ENCODE results near the gene TMEM203. TPM values are rescaled to one million over a fixed set of nuclear protein-coding genes. Genes with fewer than 3 reads are reported as not detected.

Gene TMEM203
- total and polyA plus RNA-seq, 10 of the 15 experiments (the other 5 are each of a cell fraction or from before 2014, with no cell fraction given) = 7.2 to 68.1 (median 33.8) TPM

- peak; percentile 16 for TF ChIP-seq MEF2B (IDR thresholded peaks at IDR 0.05; ENCODE audit: partially characterized antibody, poor library complexity, severe bottlenecking)
- no peak for TF ChIP-seq RAD51 (IDR thresholded peaks at IDR 0.05)
- no peak for TF ChIP-seq TCF3 (IDR thresholded peaks at IDR 0.05; ENCODE audit: borderline replicate concordance, insufficient read depth, low read depth, low read length)
- no peak for TF ChIP-seq ZSCAN29 (IDR thresholded peaks at IDR 0.05)
- TF ChIP-seq, protein P1, sequence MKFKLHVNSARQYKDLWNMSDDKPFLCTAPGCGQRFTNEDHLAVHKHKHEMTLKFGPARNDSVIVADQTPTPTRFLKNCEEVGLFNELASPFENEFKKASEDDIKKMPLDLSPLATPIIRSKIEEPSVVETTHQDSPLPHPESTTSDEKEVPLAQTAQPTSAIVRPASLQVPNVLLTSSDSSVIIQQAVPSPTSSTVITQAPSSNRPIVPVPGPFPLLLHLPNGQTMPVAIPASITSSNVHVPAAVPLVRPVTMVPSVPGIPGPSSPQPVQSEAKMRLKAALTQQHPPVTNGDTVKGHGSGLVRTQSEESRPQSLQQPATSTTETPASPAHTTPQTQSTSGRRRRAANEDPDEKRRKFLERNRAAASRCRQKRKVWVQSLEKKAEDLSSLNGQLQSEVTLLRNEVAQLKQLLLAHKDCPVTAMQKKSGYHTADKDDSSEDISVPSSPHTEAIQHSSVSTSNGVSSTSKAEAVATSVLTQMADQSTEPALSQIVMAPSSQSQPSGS (IDR thresholded peaks at IDR 0.05; ENCODE audit: low read length) = no peak
- peak; percentile 68 for TF ChIP-seq RELA (IDR thresholded peaks at IDR 0.05; ENCODE audit: borderline replicate concordance, partially characterized antibody)
- no peak for TF ChIP-seq STAT3 (IDR thresholded peaks at IDR 0.05; ENCODE audit: low read depth, low read length)
- TF ChIP-seq CREM (IDR thresholded peaks at IDR 0.05; ENCODE audit: low read depth) = no peak
- TF ChIP-seq SREBF2 (IDR thresholded peaks at IDR 0.05; ENCODE audit: low read length) = peak; percentile 49; the same call in 1 of the 2 replicates
- TF ChIP-seq, protein P2, sequence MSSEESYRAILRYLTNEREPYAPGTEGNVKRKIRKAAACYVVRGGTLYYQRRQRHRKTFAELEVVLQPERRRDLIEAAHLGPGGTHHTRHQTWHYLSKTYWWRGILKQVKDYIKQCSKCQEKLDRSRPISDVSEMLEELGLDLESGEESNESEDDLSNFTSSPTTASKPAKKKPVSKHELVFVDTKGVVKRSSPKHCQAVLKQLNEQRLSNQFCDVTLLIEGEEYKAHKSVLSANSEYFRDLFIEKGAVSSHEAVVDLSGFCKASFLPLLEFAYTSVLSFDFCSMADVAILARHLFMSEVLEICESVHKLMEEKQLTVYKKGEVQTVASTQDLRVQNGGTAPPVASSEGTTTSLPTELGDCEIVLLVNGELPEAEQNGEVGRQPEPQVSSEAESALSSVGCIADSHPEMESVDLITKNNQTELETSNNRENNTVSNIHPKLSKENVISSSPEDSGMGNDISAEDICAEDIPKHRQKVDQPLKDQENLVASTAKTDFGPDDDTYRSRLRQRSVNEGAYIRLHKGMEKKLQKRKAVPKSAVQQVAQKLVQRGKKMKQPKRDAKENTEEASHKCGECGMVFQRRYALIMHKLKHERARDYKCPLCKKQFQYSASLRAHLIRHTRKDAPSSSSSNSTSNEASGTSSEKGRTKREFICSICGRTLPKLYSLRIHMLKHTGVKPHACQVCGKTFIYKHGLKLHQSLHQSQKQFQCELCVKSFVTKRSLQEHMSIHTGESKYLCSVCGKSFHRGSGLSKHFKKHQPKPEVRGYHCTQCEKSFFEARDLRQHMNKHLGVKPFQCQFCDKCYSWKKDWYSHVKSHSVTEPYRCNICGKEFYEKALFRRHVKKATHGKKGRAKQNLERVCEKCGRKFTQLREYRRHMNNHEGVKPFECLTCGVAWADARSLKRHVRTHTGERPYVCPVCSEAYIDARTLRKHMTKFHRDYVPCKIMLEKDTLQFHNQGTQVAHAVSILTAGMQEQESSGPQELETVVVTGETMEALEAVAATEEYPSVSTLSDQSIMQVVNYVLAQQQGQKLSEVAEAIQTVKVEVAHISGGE (CRISPR knock-in tag; IDR thresholded peaks at IDR 0.05) = peak; percentile 78
- TF ChIP-seq, protein P3, sequence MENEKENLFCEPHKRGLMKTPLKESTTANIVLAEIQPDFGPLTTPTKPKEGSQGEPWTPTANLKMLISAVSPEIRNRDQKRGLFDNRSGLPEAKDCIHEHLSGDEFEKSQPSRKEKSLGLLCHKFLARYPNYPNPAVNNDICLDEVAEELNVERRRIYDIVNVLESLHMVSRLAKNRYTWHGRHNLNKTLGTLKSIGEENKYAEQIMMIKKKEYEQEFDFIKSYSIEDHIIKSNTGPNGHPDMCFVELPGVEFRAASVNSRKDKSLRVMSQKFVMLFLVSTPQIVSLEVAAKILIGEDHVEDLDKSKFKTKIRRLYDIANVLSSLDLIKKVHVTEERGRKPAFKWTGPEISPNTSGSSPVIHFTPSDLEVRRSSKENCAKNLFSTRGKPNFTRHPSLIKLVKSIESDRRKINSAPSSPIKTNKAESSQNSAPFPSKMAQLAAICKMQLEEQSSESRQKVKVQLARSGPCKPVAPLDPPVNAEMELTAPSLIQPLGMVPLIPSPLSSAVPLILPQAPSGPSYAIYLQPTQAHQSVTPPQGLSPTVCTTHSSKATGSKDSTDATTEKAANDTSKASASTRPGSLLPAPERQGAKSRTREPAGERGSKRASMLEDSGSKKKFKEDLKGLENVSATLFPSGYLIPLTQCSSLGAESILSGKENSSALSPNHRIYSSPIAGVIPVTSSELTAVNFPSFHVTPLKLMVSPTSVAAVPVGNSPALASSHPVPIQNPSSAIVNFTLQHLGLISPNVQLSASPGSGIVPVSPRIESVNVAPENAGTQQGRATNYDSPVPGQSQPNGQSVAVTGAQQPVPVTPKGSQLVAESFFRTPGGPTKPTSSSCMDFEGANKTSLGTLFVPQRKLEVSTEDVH (IDR thresholded peaks at IDR 0.05; ENCODE audit: low read depth, partially characterized antibody) = peak; percentile 62
- no peak for TF ChIP-seq CHD1 (IDR thresholded peaks at IDR 0.05; ENCODE audit: low read depth, low read length)
- no peak for TF ChIP-seq SMAD1 (IDR thresholded peaks at IDR 0.05; ENCODE audit: low read depth, partially characterized antibody)
- TF ChIP-seq MEF2A (IDR thresholded peaks at IDR 0.05; ENCODE audit: insufficient read depth, low read depth, low read length) = no peak
- no peak for TF ChIP-seq DPF2 (IDR thresholded peaks at IDR 0.05)
- TF ChIP-seq EED (IDR thresholded peaks at IDR 0.05; ENCODE audit: low read depth) = no peak
- no peak for TF ChIP-seq ZNF274 (IDR thresholded peaks at IDR 0.05; ENCODE audit: insufficient read depth, insufficient read length)
- no peak for TF ChIP-seq WRNIP1 (IDR thresholded peaks at IDR 0.05; ENCODE audit: borderline replicate concordance, low read depth, low read length)
- no peak for TF ChIP-seq ETV6 (conservative IDR thresholded peaks at IDR 0.05 in 1 of 2, IDR thresholded peaks at IDR 0.05 in 1 of 2; ENCODE audit: borderline replicate concordance in 1 of 2, low read depth in 1 of 2)
- TF ChIP-seq, protein P4, sequence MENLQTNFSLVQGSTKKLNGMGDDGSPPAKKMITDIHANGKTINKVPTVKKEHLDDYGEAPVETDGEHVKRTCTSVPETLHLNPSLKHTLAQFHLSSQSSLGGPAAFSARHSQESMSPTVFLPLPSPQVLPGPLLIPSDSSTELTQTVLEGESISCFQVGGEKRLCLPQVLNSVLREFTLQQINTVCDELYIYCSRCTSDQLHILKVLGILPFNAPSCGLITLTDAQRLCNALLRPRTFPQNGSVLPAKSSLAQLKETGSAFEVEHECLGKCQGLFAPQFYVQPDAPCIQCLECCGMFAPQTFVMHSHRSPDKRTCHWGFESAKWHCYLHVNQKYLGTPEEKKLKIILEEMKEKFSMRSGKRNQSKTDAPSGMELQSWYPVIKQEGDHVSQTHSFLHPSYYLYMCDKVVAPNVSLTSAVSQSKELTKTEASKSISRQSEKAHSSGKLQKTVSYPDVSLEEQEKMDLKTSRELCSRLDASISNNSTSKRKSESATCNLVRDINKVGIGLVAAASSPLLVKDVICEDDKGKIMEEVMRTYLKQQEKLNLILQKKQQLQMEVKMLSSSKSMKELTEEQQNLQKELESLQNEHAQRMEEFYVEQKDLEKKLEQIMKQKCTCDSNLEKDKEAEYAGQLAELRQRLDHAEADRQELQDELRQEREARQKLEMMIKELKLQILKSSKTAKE (IDR thresholded peaks at IDR 0.05; ENCODE audit: low read depth, poor library complexity, severe bottlenecking) = no peak
Observed at GRCh38 chr9:137223078-137223970, 17.9 kb upstream of the TMEM203 start (continued).

All from GM12878 (cell line).